Erythroblast (primary cell): ENCODE data around the gene EHMT1.

Experiments used
- GATA1 ChIP-seq: IDR thresholded peaks from 2 replicates; pipeline ENCODE4 v1.6.1; 2011; ENCODE audit warnings: low read depth, mild to moderate bottlenecking, control low read depth, low read length, moderate library complexity
- POLR2A ChIP-seq: IDR thresholded peaks from 2 replicates; pipeline ENCODE4 v1.6.1; 2011; ENCODE audit warnings: mild to moderate bottlenecking, low read length

- TF ChIP-seq POLR2A: no peak
- no peak for TF ChIP-seq GATA1
Measured at GRCh38 chr9:137668203-137668602, 49.4 kb downstream of the EHMT1 start.
